ENCODE data around the gene SLC6A1.

GRCh38 chr3:11055496-11055895, 62.9 kb downstream of the SLC6A1 start:
- TF ChIP-seq JUND (IDR thresholded peaks at IDR 0.05) (no peak), CTCF (IDR thresholded peaks at IDR 0.05 in 2 of 3, conservative IDR thresholded peaks at IDR 0.05 in 1 of 3; ENCODE audit: borderline replicate concordance in 1 of 3, insufficient read depth in 1 of 3, low read depth in 2 of 3, low read length in 2 of 3) (no peak), EGR1 (IDR thresholded peaks at IDR 0.05; ENCODE audit: low read depth) (no peak), POLR2A (IDR thresholded peaks at IDR 0.05; ENCODE audit: borderline replicate concordance, extremely low read depth, insufficient read depth, insufficient read length) (no peak), RAD21 (IDR thresholded peaks at IDR 0.05; ENCODE audit: low read depth) (no peak), EZH2phosphoT487 (IDR thresholded peaks at IDR 0.05; ENCODE audit: borderline replicate concordance) (no peak)

Measured in HCT116 (cell line).